Retina (tissue), 1 donor: ENCODE measurements around the gene KCNA3.
A peak's percentile ranks its signal among the peaks of the same experiment; 100 is the strongest.

Experiments used
- DNase-seq: peaks from one replicate; pipeline ENCODE4 v3.0.0-alpha.2; 2016

KCNA3 gene

GRCh38 chr1:110674337-110675059 lies at the start of gene KCNA3:
KCNA3 (minus strand) TSS chr1:110674940; CDS start chr1:110674809, 131 bp downstream.
- DNase-seq: peak; percentile 94

GRCh38 chr1:110722807-110723206 lies 48.1 kb upstream of the KCNA3 start:
- no peak for DNase-seq

- DNase-seq: no peak
Measured at GRCh38 chr1:110719908-110720307, 45.2 kb upstream of the KCNA3 start.

GRCh38 chr1:110718452-110718851 lies 43.7 kb upstream of the KCNA3 start:
- DNase-seq: no peak

- no peak for DNase-seq
Measured at GRCh38 chr1:110717179-110717578, 42.4 kb upstream of the KCNA3 start.

- DNase-seq: peak; percentile 56
Measured at GRCh38 chr1:110714374-110714995, 39.7 kb upstream of the KCNA3 start.

- no peak for DNase-seq
Measured at GRCh38 chr1:110713221-110713620, 38.5 kb upstream of the KCNA3 start.

- DNase-seq: no peak
Measured at GRCh38 chr1:110710314-110710713, 35.6 kb upstream of the KCNA3 start.

GRCh38 chr1:110708974-110709440 lies 34.3 kb upstream of the KCNA3 start:
- DNase-seq: no peak

GRCh38 chr1:110707232-110707631 lies 32.5 kb upstream of the KCNA3 start:
- DNase-seq: no peak

- DNase-seq: no peak
Measured at GRCh38 chr1:110706621-110707020, 31.9 kb upstream of the KCNA3 start.

GRCh38 chr1:110702260-110702659 lies 27.5 kb upstream of the KCNA3 start:
- no peak for DNase-seq

- no peak for DNase-seq
Measured at GRCh38 chr1:110700767-110701166, 26.0 kb upstream of the KCNA3 start.

- DNase-seq: no peak
Measured at GRCh38 chr1:110697606-110698005, 22.9 kb upstream of the KCNA3 start.

- DNase-seq: no peak
Measured at GRCh38 chr1:110696818-110697217, 22.1 kb upstream of the KCNA3 start.

- no peak for DNase-seq
Measured at GRCh38 chr1:110690709-110691365, 16.1 kb upstream of the KCNA3 start.

GRCh38 chr1:110689868-110690267 lies 15.1 kb upstream of the KCNA3 start:
- DNase-seq: no peak

- no peak for DNase-seq
Measured at GRCh38 chr1:110688514-110688913, 13.8 kb upstream of the KCNA3 start.

GRCh38 chr1:110687250-110687649 lies 12.5 kb upstream of the KCNA3 start:
- DNase-seq: no peak

GRCh38 chr1:110686188-110686587 lies 11.4 kb upstream of the KCNA3 start:
- no peak for DNase-seq

- no peak for DNase-seq
Measured at GRCh38 chr1:110684491-110684890, 9.8 kb upstream of the KCNA3 start.

- DNase-seq: no peak
Measured at GRCh38 chr1:110682898-110683297, 8.2 kb upstream of the KCNA3 start.

GRCh38 chr1:110680036-110680735 lies 5.4 kb upstream of the KCNA3 start:
- no peak for DNase-seq
